IPS-18a (cell line): Measurements from ENCODE around the gene MLLT6.

Experiments
- H3K27ac ChIP-seq: one replicate; pipeline ENCODE4 v1.5.1; 2013; ENCODE audit warnings: low read length
- H3K27me3 ChIP-seq: one replicate; pipeline ENCODE4 v1.6.1; 2013; ENCODE audit warnings: mild to moderate bottlenecking, low read length; ENCODE audit not compliant: control insufficient read depth, insufficient read depth
- H3K36me3 ChIP-seq: one replicate; pipeline ENCODE4 v1.6.1; 2013; ENCODE audit warnings: low read depth, low read length; ENCODE audit not compliant: control insufficient read depth
- H3K4me1 ChIP-seq: one replicate; pipeline ENCODE4 v1.6.1; 2013; ENCODE audit warnings: low read depth, low read length; ENCODE audit not compliant: control insufficient read depth
- H3K4me3 ChIP-seq: one replicate; pipeline ENCODE4 v1.5.1; 2013; ENCODE audit warnings: low read length
- H3K9ac ChIP-seq: one replicate; pipeline ENCODE4 v1.6.1; 2013; ENCODE audit warnings: mild to moderate bottlenecking, low read length, moderate library complexity
- H3K9me3 ChIP-seq: one replicate; pipeline ENCODE4 v1.6.1; 2013; ENCODE audit warnings: low read depth, low read length; ENCODE audit not compliant: control insufficient read depth

Gene MLLT6

GRCh38 chr17:38667787-38668122 lies 37.3 kb upstream of the MLLT6 start:
- no peak overlapping the region for H3K4me3 ChIP-seq
- no peaks in the 10 kb centered on the region for H3K9me3 ChIP-seq
- no peaks in the 10 kb centered on the region for H3K36me3 ChIP-seq
- H3K27me3 ChIP-seq: peaks cover 55% of the 10 kb centered on the region
- H3K9ac ChIP-seq: no peak overlapping the region
- peaks cover 18% of the 10 kb centered on the region for H3K4me1 ChIP-seq
- H3K27ac ChIP-seq: no peak overlapping the region

GRCh38 chr17:38669520-38669919 lies 35.6 kb upstream of the MLLT6 start:
- H3K9ac ChIP-seq: no peak overlapping the region
- no peak overlapping the region for H3K4me3 ChIP-seq
- H3K27ac ChIP-seq: no peak overlapping the region
- peaks cover 14% of the 10 kb centered on the region for H3K4me1 ChIP-seq
- H3K36me3 ChIP-seq: no peaks in the 10 kb centered on the region
- no peaks in the 10 kb centered on the region for H3K9me3 ChIP-seq
- peaks cover 73% of the 10 kb centered on the region for H3K27me3 ChIP-seq

GRCh38 chr17:38671939-38672720 lies 32.9 kb upstream of the MLLT6 start:
- Histone ChIP-seq H3K9ac (no peak overlapping the region), H3K36me3 (no peaks in the 10 kb centered on the region), H3K4me1 (peaks cover 14% of the 10 kb centered on the region), H3K27ac (no peak overlapping the region), H3K27me3 (peaks cover 98% of the 10 kb centered on the region), H3K9me3 (no peaks in the 10 kb centered on the region), H3K4me3 (peak overlapping the region; percentile 59)

GRCh38 chr17:38672788-38673706 lies 32.0 kb upstream of the MLLT6 start:
- Histone ChIP-seq H3K27me3 (peaks cover 91% of the 10 kb centered on the region), H3K36me3 (no peaks in the 10 kb centered on the region), H3K4me3 (peak overlapping the region; percentile 59), H3K9ac (no peak overlapping the region), H3K27ac (no peak overlapping the region), H3K9me3 (no peaks in the 10 kb centered on the region), H3K4me1 (peaks cover 14% of the 10 kb centered on the region)

- Histone ChIP-seq H3K27ac (no peak overlapping the region), H3K4me1 (peaks cover 14% of the 10 kb centered on the region), H3K36me3 (no peaks in the 10 kb centered on the region), H3K4me3 (peak overlapping the region; percentile 53), H3K27me3 (peaks cover 85% of the 10 kb centered on the region), H3K9ac (no peak overlapping the region), H3K9me3 (no peaks in the 10 kb centered on the region)
These were observed 31.4 kb upstream of the MLLT6 start for GRCh38 chr17:38673707-38674013.

GRCh38 chr17:38674014-38674748 lies 30.9 kb upstream of the MLLT6 start:
- peaks cover 14% of the 10 kb centered on the region for H3K4me1 ChIP-seq
- no peak overlapping the region for H3K27ac ChIP-seq
- no peaks in the 10 kb centered on the region for H3K36me3 ChIP-seq
- peaks cover 80% of the 10 kb centered on the region for H3K27me3 ChIP-seq
- peak overlapping the region; percentile 24 for H3K9ac ChIP-seq
- H3K9me3 ChIP-seq: no peaks in the 10 kb centered on the region
- peak overlapping the region; percentile 53 for H3K4me3 ChIP-seq

GRCh38 chr17:38674749-38675615 lies 30.1 kb upstream of the MLLT6 start, which contains the start of gene EPOP:
EPOP (minus strand) TSS chr17:38674957; CDS start chr17:38674495, 462 bp downstream.
- Histone ChIP-seq H3K9me3 (no peaks in the 10 kb centered on the region), H3K27ac (no peak within 1 kb of the TSS), H3K9ac (peak within 1 kb of the TSS; percentile 24)

GRCh38 chr17:38676706-38677504 lies 28.2 kb upstream of the MLLT6 start:
- H3K27ac ChIP-seq: no peak overlapping the region
- H3K4me1 ChIP-seq: peaks cover 7% of the 10 kb centered on the region
- H3K36me3 ChIP-seq: no peaks in the 10 kb centered on the region
- no peak overlapping the region for H3K9ac ChIP-seq
- H3K4me3 ChIP-seq: no peak overlapping the region
- H3K9me3 ChIP-seq: no peaks in the 10 kb centered on the region
- H3K27me3 ChIP-seq: peaks cover 54% of the 10 kb centered on the region

More at GRCh38 chr17:38674749-38675615, 30.1 kb upstream of the MLLT6 start, which contains the start of gene EPOP:
- peaks cover 72% of the 10 kb centered on the region for H3K27me3 ChIP-seq
- no peaks in the 10 kb centered on the region for H3K36me3 ChIP-seq
- H3K4me3 ChIP-seq: peak within 1 kb of the TSS; percentile 53
- peaks cover 14% of the 10 kb centered on the region for H3K4me1 ChIP-seq

- Histone ChIP-seq H3K4me1 (no peaks in the 10 kb centered on the region), H3K27ac (no peak overlapping the region), H3K36me3 (no peaks in the 10 kb centered on the region), H3K4me3 (no peak overlapping the region), H3K27me3 (peaks cover 45% of the 10 kb centered on the region), H3K9me3 (no peaks in the 10 kb centered on the region), H3K9ac (no peak overlapping the region)
These were observed 27.3 kb upstream of the MLLT6 start for GRCh38 chr17:38677819-38678218.

GRCh38 chr17:38681096-38681495 lies 24.0 kb upstream of the MLLT6 start:
- H3K4me3 ChIP-seq: no peak overlapping the region
- peaks cover 13% of the 10 kb centered on the region for H3K27me3 ChIP-seq
- H3K27ac ChIP-seq: no peak overlapping the region
- no peaks in the 10 kb centered on the region for H3K9me3 ChIP-seq
- H3K9ac ChIP-seq: no peak overlapping the region
- H3K4me1 ChIP-seq: no peaks in the 10 kb centered on the region
- no peaks in the 10 kb centered on the region for H3K36me3 ChIP-seq
